Ovary (tissue), 3 donors: ENCODE results near the gene SDHAF2.

Source experiments
- EP300 ChIP-seq: sonication (generic); formaldehyde crosslinking; IDR thresholded peaks from one replicate; pipeline ENCODE4 v1.6.1; 2017; ENCODE audit warnings: antibody characterized with exemption
- POLR2A ChIP-seq: fragments of 450-650 bp; IDR thresholded peaks from one replicate; pipeline ENCODE4 v1.6.1; 2017; ENCODE audit warnings: antibody characterized with exemption, mild to moderate bottlenecking, moderate library complexity
- TF ChIP-seq, protein P1 (sequence below), 3 donors: fragments of 450-650 bp in 2 of 3; fragments of 200-600 bp in 1 of 3; IDR thresholded peaks; one replicate each; pipeline versions ENCODE4 v1.5.1 to v1.8.0; 2016 to 2022; ENCODE audit warnings: antibody characterized with exemption in 3 of 3, mild to moderate bottlenecking in 1 of 3
- donor health status: DM: no; HTN: no; CAD: no.

DNA sequence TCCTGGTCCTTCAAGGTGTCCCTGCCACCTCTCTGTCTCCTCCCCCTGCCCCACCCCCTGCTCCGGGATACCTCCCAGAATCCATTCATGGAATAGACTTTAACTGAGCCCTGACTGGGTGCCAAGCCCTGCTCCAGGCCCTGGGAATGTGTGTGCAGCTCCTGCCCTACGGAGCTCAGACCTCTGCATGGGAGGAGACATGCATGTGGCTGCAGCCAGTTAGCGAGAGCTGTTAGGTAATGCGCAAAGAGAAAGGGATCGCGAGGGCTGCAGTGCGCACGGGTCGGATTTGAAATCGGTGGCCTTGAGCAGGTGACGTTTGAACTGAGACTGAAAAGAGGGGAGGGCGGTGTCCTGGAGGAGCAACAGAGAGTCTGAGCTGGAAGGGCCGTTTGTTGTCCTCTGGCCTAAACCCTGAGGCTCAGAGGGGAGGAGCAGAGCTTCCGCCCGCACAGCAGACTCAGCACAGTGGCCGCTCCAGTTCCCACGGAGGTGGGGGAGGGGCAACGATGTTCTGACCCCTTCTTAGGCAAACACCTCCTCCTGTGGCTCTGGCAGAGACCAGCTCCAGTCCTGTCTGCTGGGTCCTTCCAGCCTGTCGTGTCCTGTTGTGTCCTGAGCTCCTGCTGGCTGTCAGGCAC is 58.8 kb downstream of the SDHAF2 start:
- TF ChIP-seq, protein P1, sequence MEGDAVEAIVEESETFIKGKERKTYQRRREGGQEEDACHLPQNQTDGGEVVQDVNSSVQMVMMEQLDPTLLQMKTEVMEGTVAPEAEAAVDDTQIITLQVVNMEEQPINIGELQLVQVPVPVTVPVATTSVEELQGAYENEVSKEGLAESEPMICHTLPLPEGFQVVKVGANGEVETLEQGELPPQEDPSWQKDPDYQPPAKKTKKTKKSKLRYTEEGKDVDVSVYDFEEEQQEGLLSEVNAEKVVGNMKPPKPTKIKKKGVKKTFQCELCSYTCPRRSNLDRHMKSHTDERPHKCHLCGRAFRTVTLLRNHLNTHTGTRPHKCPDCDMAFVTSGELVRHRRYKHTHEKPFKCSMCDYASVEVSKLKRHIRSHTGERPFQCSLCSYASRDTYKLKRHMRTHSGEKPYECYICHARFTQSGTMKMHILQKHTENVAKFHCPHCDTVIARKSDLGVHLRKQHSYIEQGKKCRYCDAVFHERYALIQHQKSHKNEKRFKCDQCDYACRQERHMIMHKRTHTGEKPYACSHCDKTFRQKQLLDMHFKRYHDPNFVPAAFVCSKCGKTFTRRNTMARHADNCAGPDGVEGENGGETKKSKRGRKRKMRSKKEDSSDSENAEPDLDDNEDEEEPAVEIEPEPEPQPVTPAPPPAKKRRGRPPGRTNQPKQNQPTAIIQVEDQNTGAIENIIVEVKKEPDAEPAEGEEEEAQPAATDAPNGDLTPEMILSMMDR (IDR thresholded peaks at IDR 0.05): no peak
- TF ChIP-seq POLR2A (no peak), EP300 (no peak)
